K562 (cell line): ENCODE data around the gene CHST13. TPM values are rescaled to one million over a fixed set of nuclear protein-coding genes. Genes with fewer than 3 reads are reported as not detected.

Experiments
- CEBPZ ChIP-seq: fragments of 150-350 bp; IDR thresholded peaks from 2 replicates; pipeline ENCODE4 v1.6.1; 2014; ENCODE audit warnings: low read depth, mild to moderate bottlenecking, low read length, borderline replicate concordance
- CHD1 ChIP-seq: fragments of 200-600 bp; sonication (generic); IDR thresholded peaks from one replicate; pipeline ENCODE4 v1.6.1; 2012; ENCODE audit warnings: mild to moderate bottlenecking, moderate library complexity, low read length, inconsistent platforms
- FOXP4 ChIP-seq: sonication (generic); formaldehyde crosslinking; IDR thresholded peaks from 2 replicates; pipeline ENCODE4 v1.8.0; 2022; ENCODE audit warnings: mild to moderate bottlenecking, missing genetic modification reagents, borderline replicate concordance
- MXD1 ChIP-seq: fragments of 250-450 bp; sonication (Bioruptor Pico); IDR thresholded peaks from 2 replicates; pipeline ENCODE4 v1.8.0; 2021; ENCODE audit warnings: borderline replicate concordance, mild to moderate bottlenecking, moderate library complexity; ENCODE audit not compliant: poor library complexity, severe bottlenecking
- NR2F6 ChIP-seq: fragments of 450-650 bp; formaldehyde crosslinking; IDR thresholded peaks from 2 replicates; pipeline ENCODE4 v1.4.0; 2020; ENCODE audit warnings: mild to moderate bottlenecking
- PURB ChIP-seq: sonication (generic); formaldehyde crosslinking; IDR thresholded peaks from 2 replicates; pipeline ENCODE4 v1.9.0; 2021; ENCODE audit warnings: low read depth, mild to moderate bottlenecking, missing genetic modification reagents
- RCOR1 ChIP-seq, 2 experiments: IDR thresholded peaks; 2 replicates each; pipeline ENCODE4 v1.6.1; 2012; ENCODE audit warnings: low read depth in 2 of 2, low read length in 2 of 2, borderline replicate concordance in 1 of 2, improper control_type of control experiment in 1 of 2
- SRSF7 ChIP-seq: fragments of 200-400 bp; formaldehyde crosslinking; optimal IDR thresholded peaks from 2 replicates; pipeline ENCODE3; 2017; ENCODE audit warnings: mild to moderate bottlenecking, low read depth, low read length
- TAF15 ChIP-seq: fragments of 200-400 bp; formaldehyde crosslinking; IDR thresholded peaks from 2 replicates; pipeline ENCODE4 v1.6.1; 2017; ENCODE audit warnings: mild to moderate bottlenecking, low read depth, low read length, moderate library complexity
- ZNF121 ChIP-seq: sonication (generic); formaldehyde crosslinking; conservative IDR thresholded peaks from 2 replicates; pipeline ENCODE4 v1.8.0; 2022; ENCODE audit warnings: missing genetic modification reagents
- ZNF589 ChIP-seq: fragments of 200-800 bp; sonication (Bioruptor generic); IDR thresholded peaks from 2 replicates; pipeline ENCODE4 v1.6.1; 2016; ENCODE audit warnings: low read depth, missing genetic modification characterization, missing compliant biosample characterization
- polyA plus RNA-seq, 8 experiments: library from polyadenylated mRNA; depleted of rRNA in 4 of 8; stranded (reverse) in 5 of 8; unstranded in 3 of 8; fragments of >200 nt; fragmentation: Nextera tagmentation in 2 of 8; fragmentation: Illumina TruSeq in 1 of 8; extraction: Ambion mirVana in 2 of 8; extraction: Trizol in 1 of 8; gene quantifications; 2 replicates each; pipeline versions ENCODE4 v1.2.1 to v1.2.3, GENCODE V29; 2011 to 2014; ENCODE audit warnings: inconsistent platforms in 1 of 8, missing spikeins in 1 of 8
- total RNA-seq, 7 experiments: library from RNA; depleted of rRNA in 6 of 7; stranded (reverse); fragments of >200 nt in 6 of 7; fragmentation: Illumina TruSeq in 2 of 7; extraction: Trizol in 2 of 7; gene quantifications; 2 replicates each; pipeline versions ENCODE4 v1.2.1 to v1.2.3, GENCODE V29; 2011 to 2021; ENCODE audit warnings: low replicate concordance in 1 of 7
- TF ChIP-seq, protein P1 (sequence below): sonication (generic); formaldehyde crosslinking; IDR thresholded peaks from 2 replicates; pipeline ENCODE4 v1.8.0; 2022; ENCODE audit warnings: missing genetic modification reagents, mild to moderate bottlenecking, moderate library complexity, borderline replicate concordance
- TF ChIP-seq, protein P2 (sequence below): sonication (generic); formaldehyde crosslinking; IDR thresholded peaks from 2 replicates; pipeline ENCODE4 v1.8.0; 2022; ENCODE audit warnings: mild to moderate bottlenecking, missing genetic modification reagents

Gene CHST13
- total and polyA plus RNA-seq, 9 of the 15 experiments (the other 6 are each of a cell fraction or from before 2014, with no cell fraction given) = not detected

DNA sequence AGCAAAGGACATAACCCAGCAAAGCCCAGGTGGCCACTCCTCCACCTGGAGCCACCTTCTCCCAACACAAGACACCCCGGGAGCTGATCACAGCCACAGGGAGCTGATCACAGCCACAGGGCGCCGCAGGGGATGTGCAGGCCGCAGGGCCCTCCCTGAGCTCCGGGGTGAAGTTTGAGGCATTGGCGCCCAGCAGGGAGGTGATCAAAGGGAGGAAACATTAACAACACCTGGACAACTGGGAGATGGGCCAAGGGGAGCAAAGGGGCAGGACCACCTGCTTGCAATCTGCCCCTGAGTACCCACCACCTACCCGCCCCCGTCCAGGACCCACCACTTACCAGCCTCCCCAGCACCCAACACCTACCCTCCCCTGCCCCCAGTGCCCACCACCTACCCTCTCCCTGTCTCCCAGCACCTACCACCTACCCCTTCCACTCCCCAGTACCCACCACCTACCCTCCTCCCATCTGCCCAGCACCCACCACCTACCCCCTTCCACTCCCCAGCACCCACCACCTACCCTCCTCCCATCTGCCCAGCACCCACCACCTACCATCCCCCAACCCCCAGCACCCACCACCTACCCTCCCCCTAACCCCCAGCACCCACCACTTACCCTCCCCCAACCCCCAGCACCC, 8.8 kb upstream of the CHST13 start (continued):
- no peak for TF ChIP-seq NR2F6 (CRISPR knock-in tag)
- TF ChIP-seq TAF15 = no peak
- TF ChIP-seq, protein P1, sequence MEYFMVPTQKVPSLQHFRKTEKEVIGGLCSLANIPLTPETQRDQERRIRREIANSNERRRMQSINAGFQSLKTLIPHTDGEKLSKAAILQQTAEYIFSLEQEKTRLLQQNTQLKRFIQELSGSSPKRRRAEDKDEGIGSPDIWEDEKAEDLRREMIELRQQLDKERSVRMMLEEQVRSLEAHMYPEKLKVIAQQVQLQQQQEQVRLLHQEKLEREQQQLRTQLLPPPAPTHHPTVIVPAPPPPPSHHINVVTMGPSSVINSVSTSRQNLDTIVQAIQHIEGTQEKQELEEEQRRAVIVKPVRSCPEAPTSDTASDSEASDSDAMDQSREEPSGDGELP (CRISPR knock-in tag) = no peak
- no peak for TF ChIP-seq FOXP4 (CRISPR knock-in tag)
- no peak for TF ChIP-seq ZNF589 (CRISPR knock-in tag)
- no peak for TF ChIP-seq CEBPZ
- no peak for TF ChIP-seq RCOR1 (IDR thresholded peaks at IDR 0.05; ENCODE audit: borderline replicate concordance in 1 of 2, low read depth in 2 of 2, low read length in 2 of 2)
- TF ChIP-seq, protein P2, sequence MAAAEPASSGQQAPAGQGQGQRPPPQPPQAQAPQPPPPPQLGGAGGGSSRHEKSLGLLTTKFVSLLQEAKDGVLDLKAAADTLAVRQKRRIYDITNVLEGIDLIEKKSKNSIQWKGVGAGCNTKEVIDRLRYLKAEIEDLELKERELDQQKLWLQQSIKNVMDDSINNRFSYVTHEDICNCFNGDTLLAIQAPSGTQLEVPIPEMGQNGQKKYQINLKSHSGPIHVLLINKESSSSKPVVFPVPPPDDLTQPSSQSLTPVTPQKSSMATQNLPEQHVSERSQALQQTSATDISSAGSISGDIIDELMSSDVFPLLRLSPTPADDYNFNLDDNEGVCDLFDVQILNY (CRISPR knock-in tag) = no peak
- TF ChIP-seq ZNF121 (CRISPR knock-in tag) = no peak
- no peak for TF ChIP-seq SRSF7
- no peak for TF ChIP-seq MXD1
- TF ChIP-seq PURB (CRISPR knock-in tag) = no peak
- TF ChIP-seq CHD1 = no peak
